Measurements from ENCODE around the gene OPN4. TPM values are rescaled to one million over a fixed set of nuclear protein-coding genes. Genes with fewer than 3 reads are reported as not detected.

The OPN4 gene
- total RNA-seq, 2 experiments from 2014 or later = not detected

GRCh38 chr10:86655173-86655540, 810 bp downstream of the OPN4 start:
- H4K20me1 ChIP-seq (ENCODE audit: insufficient read depth, low read length) = no peaks in the 10 kb centered on the region
- intact Hi-C loops (cut with micrococcal nuclease; ENCODE audit: unreplicated experiment) = no loop called here
- CTCF ChIA-PET (ENCODE audit: unreplicated experiment) = no interaction called here

GRCh38 chr10:86655596-86655995, 1.2 kb downstream of the OPN4 start:
- BruUV-seq (replicated peaks) = no TSS peak
- no peak for TF ChIP-seq CTCF (conservative IDR thresholded peaks at IDR 0.05; ENCODE audit: low read length)
- no peak for TF ChIP-seq EZH2phosphoT487 (IDR thresholded peaks at IDR 0.05; ENCODE audit: borderline replicate concordance, low read depth, low read length)
- POLR2A ChIA-PET = interaction anchor here (1.0 kb wide), 1 partner anchor 18 kb away, joined by 3 read pairs; no protein-coding TSS in a partner anchor
- no peak for DNase-seq (ENCODE audit: low spot score)
- Histone ChIP-seq H3K4me2 (ENCODE audit: low read length) (no peak overlapping the region), H3K79me2 (ENCODE audit: insufficient read depth, low read depth, low read length) (no peaks in the 10 kb centered on the region), H3K27ac (ENCODE audit: low read depth, low read length, poor library complexity, severe bottlenecking) (no peak overlapping the region), H3K4me1 (ENCODE audit: insufficient read depth, low read length, poor library complexity, severe bottlenecking) (no peaks in the 10 kb centered on the region), H2AFZ (ENCODE audit: low read length) (no peak overlapping the region), H3K9me2 (ENCODE audit: insufficient read depth, low read length) (no peaks in the 10 kb centered on the region), H3K4me3 (ENCODE audit: low read depth, low read length, poor library complexity, severe bottlenecking) (no peak overlapping the region), H4K20me1 (ENCODE audit: insufficient read depth, low read length) (no peaks in the 10 kb centered on the region), H3K9me3 (ENCODE audit: low read length) (no peaks in the 10 kb centered on the region), H3K36me3 (ENCODE audit: insufficient read depth, low read length) (no peaks in the 10 kb centered on the region)
- CTCF ChIA-PET (ENCODE audit: unreplicated experiment) = no interaction called here
- intact Hi-C loops (cut with micrococcal nuclease; ENCODE audit: unreplicated experiment) = no loop called here

More at GRCh38 chr10:86655173-86655540, 810 bp downstream of the OPN4 start:
- TF ChIP-seq EZH2phosphoT487 (IDR thresholded peaks at IDR 0.05; ENCODE audit: borderline replicate concordance, low read depth, low read length) (no peak), CTCF (conservative IDR thresholded peaks at IDR 0.05; ENCODE audit: low read length) (no peak)
- H3K9me3 ChIP-seq (ENCODE audit: low read length) = no peaks in the 10 kb centered on the region
- no peaks in the 10 kb centered on the region for H3K9me2 ChIP-seq (ENCODE audit: insufficient read depth, low read length)
- no peak overlapping the region for H3K4me2 ChIP-seq (ENCODE audit: low read length)
- H2AFZ ChIP-seq (ENCODE audit: low read length) = no peak overlapping the region
- H3K27ac ChIP-seq (ENCODE audit: low read depth, low read length, poor library complexity, severe bottlenecking) = no peak overlapping the region
- POLR2A ChIA-PET = no interaction called here
- no peaks in the 10 kb centered on the region for H3K79me2 ChIP-seq (ENCODE audit: insufficient read depth, low read depth, low read length)
- H3K4me1 ChIP-seq (ENCODE audit: insufficient read depth, low read length, poor library complexity, severe bottlenecking) = no peaks in the 10 kb centered on the region
- no TSS peak for BruUV-seq (replicated peaks)
- no peak overlapping the region for H3K4me3 ChIP-seq (ENCODE audit: low read depth, low read length, poor library complexity, severe bottlenecking)
- DNase-seq (ENCODE audit: low spot score) = no peak
- H3K36me3 ChIP-seq (ENCODE audit: insufficient read depth, low read length) = no peaks in the 10 kb centered on the region

- DNase-seq (ENCODE audit: low spot score) = no peak
- TF ChIP-seq CTCF (conservative IDR thresholded peaks at IDR 0.05; ENCODE audit: low read length) (no peak), EZH2phosphoT487 (IDR thresholded peaks at IDR 0.05; ENCODE audit: borderline replicate concordance, low read depth, low read length) (no peak)
- H3K36me3 ChIP-seq (ENCODE audit: insufficient read depth, low read length) = no peaks in the 10 kb centered on the region
- H3K4me2 ChIP-seq (ENCODE audit: low read length) = no peak overlapping the region
- no TSS peak for BruUV-seq (replicated peaks)
- POLR2A ChIA-PET = interaction anchor here (0.7 kb wide), 1 partner anchor 16 kb away, joined by 5 read pairs; no protein-coding TSS in a partner anchor
- no peaks in the 10 kb centered on the region for H3K4me1 ChIP-seq (ENCODE audit: insufficient read depth, low read length, poor library complexity, severe bottlenecking)
- H3K79me2 ChIP-seq (ENCODE audit: insufficient read depth, low read depth, low read length) = no peaks in the 10 kb centered on the region
- H3K27ac ChIP-seq (ENCODE audit: low read depth, low read length, poor library complexity, severe bottlenecking) = no peak overlapping the region
- H2AFZ ChIP-seq (ENCODE audit: low read length) = no peak overlapping the region
- H4K20me1 ChIP-seq (ENCODE audit: insufficient read depth, low read length) = no peaks in the 10 kb centered on the region
- CTCF ChIA-PET (ENCODE audit: unreplicated experiment) = no interaction called here
- no peaks in the 10 kb centered on the region for H3K9me3 ChIP-seq (ENCODE audit: low read length)
- no peak overlapping the region for H3K4me3 ChIP-seq (ENCODE audit: low read depth, low read length, poor library complexity, severe bottlenecking)
- intact Hi-C loops (cut with micrococcal nuclease; ENCODE audit: unreplicated experiment) = no loop called here
- H3K9me2 ChIP-seq (ENCODE audit: insufficient read depth, low read length) = no peaks in the 10 kb centered on the region
Observed at GRCh38 chr10:86657011-86657395, 2.7 kb downstream of the OPN4 start.

Data from OCI-LY7 (cell line).